GM23338 (cell line): ENCODE data around the gene FABP1. TPM values are rescaled to one million over a fixed set of nuclear protein-coding genes. Genes with fewer than 3 reads are reported as not detected.

Experiments used
- ATAC-seq: fragments of 200-7000 bp; cut with Tn5 transposase; 3 replicates; pipeline ENCODE4 v1.9.1; 2020
- DNase-seq: peaks from one replicate; pipeline ENCODE4 v3.0.0-alpha.2; 2015; ENCODE audit warnings: low spot score
- H2AFZ ChIP-seq: fragments of 200-600 bp; sonication (generic); 2 replicates; pipeline ENCODE4 v1.8.0; 2016; ENCODE audit warnings: antibody characterized with exemption, mild to moderate bottlenecking, moderate library complexity
- H3F3A ChIP-seq: fragments of 200-600 bp; sonication (generic); replicated peaks from 2 replicates; pipeline ENCODE4 v1.8.0; 2017; ENCODE audit warnings: antibody characterized with exemption, mixed run types, low read depth
- H3K27ac ChIP-seq: fragments of 200-600 bp; sonication (generic); 2 replicates; pipeline ENCODE4 v1.6.1; 2016; ENCODE audit warnings: low read depth
- H3K27me3 ChIP-seq: fragments of 200-600 bp; sonication (generic); 2 replicates; pipeline ENCODE4 v1.8.0; 2016; ENCODE audit warnings: mild to moderate bottlenecking, mixed run types, moderate library complexity; ENCODE audit not compliant: insufficient read depth
- H3K36me3 ChIP-seq: fragments of 200-600 bp; sonication (generic); 2 replicates; pipeline ENCODE4 v1.8.0; 2016; ENCODE audit warnings: mild to moderate bottlenecking; ENCODE audit not compliant: insufficient read depth
- H3K4me1 ChIP-seq: fragments of 200-600 bp; sonication (generic); 2 replicates; pipeline ENCODE4 v1.8.0; 2016; ENCODE audit warnings: mild to moderate bottlenecking, moderate library complexity; ENCODE audit not compliant: insufficient read depth
- H3K4me2 ChIP-seq: fragments of 200-600 bp; sonication (generic); 2 replicates; pipeline ENCODE4 v1.7.1; 2017; ENCODE audit warnings: mixed run types
- H3K4me3 ChIP-seq: fragments of 200-600 bp; sonication (generic); 2 replicates; pipeline ENCODE4 v1.6.1; 2016; ENCODE audit warnings: mixed run types
- H3K79me2 ChIP-seq: fragments of 200-600 bp; sonication (generic); replicated peaks from 2 replicates; pipeline ENCODE4 v1.8.0; 2017; ENCODE audit warnings: mild to moderate bottlenecking; ENCODE audit not compliant: insufficient read depth
- H3K9me2 ChIP-seq: fragments of 200-600 bp; sonication (generic); 2 replicates; pipeline ENCODE4 v1.8.0; 2017; ENCODE audit not compliant: insufficient read depth
- H4K20me1 ChIP-seq: fragments of 200-600 bp; sonication (generic); replicated peaks from 2 replicates; pipeline ENCODE4 v1.8.0; 2017; ENCODE audit warnings: mild to moderate bottlenecking; ENCODE audit not compliant: insufficient read depth
- H3K27ac Mint-ChIP-seq: 2 replicates; pipeline ENCODE4 v1.8.0; 2020; ENCODE audit warnings: inconsistent platforms, mild to moderate bottlenecking, moderate library complexity, mixed read lengths
- H3K27me3 Mint-ChIP-seq: 3 replicates; pipeline ENCODE4 v1.8.0; 2022; ENCODE audit warnings: low read depth, mild to moderate bottlenecking, moderate library complexity, mixed read lengths, inconsistent platforms; ENCODE audit not compliant: insufficient read depth, poor library complexity
- H3K36me3 Mint-ChIP-seq: 3 replicates; pipeline ENCODE4 v1.8.0; 2021; ENCODE audit warnings: low read depth, mild to moderate bottlenecking, inconsistent platforms, moderate library complexity, mixed read lengths
- H3K4me1 Mint-ChIP-seq: 3 replicates; pipeline ENCODE4 v1.8.0; 2020; ENCODE audit warnings: mild to moderate bottlenecking, inconsistent platforms, mixed read lengths
- H3K4me3 Mint-ChIP-seq: 3 replicates; pipeline ENCODE4 v1.8.0; 2021; ENCODE audit warnings: moderate library complexity, mild to moderate bottlenecking, inconsistent platforms, mixed read lengths
- H3K9me3 Mint-ChIP-seq: 3 replicates; pipeline ENCODE4 v1.8.0; 2020; ENCODE audit warnings: moderate library complexity, mild to moderate bottlenecking, inconsistent platforms, mixed read lengths
- CREB1 ChIP-seq: fragments of 250-450 bp; sonication (Bioruptor Pico); IDR thresholded peaks from 2 replicates; pipeline ENCODE4 v1.5.0; 2020; ENCODE audit warnings: low read depth, mild to moderate bottlenecking, moderate library complexity
- CTCF ChIP-seq, 2 experiments: fragments of 200-600 bp in 1 of 2; sonication (generic) in 1 of 2; conservative IDR thresholded peaks; 2 replicates each; pipeline versions ENCODE4 v1.5.1 to v1.6.1; 2016 to 2017; ENCODE audit warnings: antibody characterized with exemption in 2 of 2, low read depth in 2 of 2, mild to moderate bottlenecking in 2 of 2, moderate library complexity in 1 of 2
- ETS1 ChIP-seq: IDR thresholded peaks from 2 replicates; pipeline ENCODE4 v1.6.1; 2016; ENCODE audit warnings: antibody characterized with exemption
- EZH2 ChIP-seq: fragments of 200-600 bp; sonication (generic); IDR thresholded peaks from one replicate; pipeline ENCODE4 v1.8.0; 2017; ENCODE audit warnings: antibody characterized with exemption, mild to moderate bottlenecking, low read depth; ENCODE audit not compliant: unreplicated experiment
- EZH2phosphoT487 ChIP-seq: fragments of 200-600 bp; sonication (generic); IDR thresholded peaks from one replicate; pipeline ENCODE4 v1.8.1; 2018; ENCODE audit warnings: antibody characterized with exemption; ENCODE audit not compliant: unreplicated experiment
- JUNB ChIP-seq: IDR thresholded peaks from one replicate; pipeline ENCODE4 v1.6.1; 2016; ENCODE audit warnings: antibody characterized with exemption; ENCODE audit not compliant: unreplicated experiment
- NANOG ChIP-seq: IDR thresholded peaks from 2 replicates; pipeline ENCODE4 v1.6.1; 2016; ENCODE audit warnings: antibody characterized with exemption, borderline replicate concordance
- POLR2AphosphoS5 ChIP-seq: IDR thresholded peaks from 2 replicates; pipeline ENCODE4 v1.6.1; 2016; ENCODE audit warnings: antibody characterized with exemption, low read depth
- REST ChIP-seq: IDR thresholded peaks from one replicate; pipeline ENCODE4 v1.6.1; 2018; ENCODE audit warnings: antibody characterized with exemption; ENCODE audit not compliant: unreplicated experiment
- STAT1 ChIP-seq: IDR thresholded peaks from one replicate; pipeline ENCODE4 v1.6.1; 2016; ENCODE audit warnings: antibody characterized with exemption; ENCODE audit not compliant: unreplicated experiment
- ZNF114 ChIP-seq: fragments of 250-450 bp; sonication (Bioruptor Pico); IDR thresholded peaks from 2 replicates; pipeline ENCODE4 v1.5.0; 2020; ENCODE audit warnings: mild to moderate bottlenecking, moderate library complexity
- ZNF331 ChIP-seq: fragments of 250-450 bp; sonication (Bioruptor Pico); IDR thresholded peaks from 2 replicates; pipeline ENCODE4 v1.5.0; 2020; ENCODE audit warnings: low read depth, mild to moderate bottlenecking, moderate library complexity
- ZNF462 ChIP-seq: fragments of 250-450 bp; sonication (Bioruptor Pico); IDR thresholded peaks from 2 replicates; pipeline ENCODE4 v1.5.0; 2020; ENCODE audit warnings: mild to moderate bottlenecking, moderate library complexity
- polyA plus RNA-seq: library from polyadenylated mRNA; unstranded; fragments of >200 nt; fragmentation: Nextera tagmentation; extraction: Ambion mirVana; gene quantifications from 2 replicates; pipeline ENCODE4 v1.2.1, GENCODE V29; 2016
- total RNA-seq: library from RNA; depleted of rRNA; stranded (reverse); fragments of >200 nt; shearing (Covaris generic); gene quantifications from 2 replicates; pipeline ENCODE4 v1.2.3, GENCODE V29; 2014

The FABP1 gene
- total and polyA plus RNA-seq, 2 experiments from 2014 or later, result not detected

- no peak overlapping the region for H3K27ac ChIP-seq
These were observed 29.3 kb downstream of the FABP1 start for GRCh38 chr2:88098558-88098900.

More at GRCh38 chr2:88098558-88098900, 29.3 kb downstream of the FABP1 start:
- Mint-ChIP-seq H3K4me1 (peaks cover 33% of the 10 kb centered on the region), H3K9me3 (no peaks in the 10 kb centered on the region), H3K27ac (no peak overlapping the region), H3K36me3 (no peaks in the 10 kb centered on the region), H3K4me3 (no peak overlapping the region), H3K27me3 (peaks cover 1% of the 10 kb centered on the region)
- Histone ChIP-seq H3K4me2 (no peak overlapping the region), H3K36me3 (no peaks in the 10 kb centered on the region), H2AFZ (no peak overlapping the region), H3K27me3 (no peaks in the 10 kb centered on the region), H3K9me2 (no peaks in the 10 kb centered on the region), H3K4me1 (peaks cover 7% of the 10 kb centered on the region), H3K79me2 (no peaks in the 10 kb centered on the region), H3F3A (no peaks in the 10 kb centered on the region), H4K20me1 (no peaks in the 10 kb centered on the region), H3K4me3 (no peak overlapping the region)
- TF ChIP-seq ZNF462 (CRISPR knock-in tag) (no peak), EZH2phosphoT487 (no peak), ZNF114 (CRISPR knock-in tag) (no peak), JUNB (no peak), POLR2AphosphoS5 (no peak), ZNF331 (CRISPR knock-in tag) (no peak), EZH2 (no peak), ETS1 (no peak), STAT1 (no peak), NANOG (no peak), CTCF (conservative IDR thresholded peaks at IDR 0.05; ENCODE audit: low read depth in 2 of 2) (no peak), REST (no peak), CREB1 (no peak)
- no peak for ATAC-seq
- DNase-seq, result no peak
